HG02852 (cell line): ENCODE results near the gene SMAD7.
"Not testable (repeated sequence)": the region's sequence is repeated elsewhere in the genome, so short reads cannot be mapped to it uniquely, and the experiment has no call there.

ENCODE experiments used
- ATAC-seq: cut with Tn5 transposase; IDR thresholded peaks from one replicate; pipeline ENCODE4 v1.9.1; 2021; ENCODE audit warnings: mild to moderate bottlenecking, moderate library complexity; ENCODE audit not compliant: unreplicated experiment

Gene SMAD7

GRCh38 chr18:48885266-48885923 lies 65.4 kb downstream of the SMAD7 start:
- ATAC-seq = no peak

- ATAC-seq = no peak
These were observed 66.0 kb downstream of the SMAD7 start for GRCh38 chr18:48884771-48885170.

- no peak for ATAC-seq
These were observed 66.5 kb downstream of the SMAD7 start for GRCh38 chr18:48884306-48884705.

- ATAC-seq = no peak
These were observed 68.4 kb downstream of the SMAD7 start for GRCh38 chr18:48882379-48882778.

- no peak for ATAC-seq
These were observed 69.8 kb downstream of the SMAD7 start for GRCh38 chr18:48880931-48881330.

- ATAC-seq = no peak
These were observed 71.7 kb downstream of the SMAD7 start for GRCh38 chr18:48879008-48879431.

GRCh38 chr18:48878471-48878870 lies 72.3 kb downstream of the SMAD7 start:
- ATAC-seq = no peak

GRCh38 chr18:48877941-48878340 lies 72.8 kb downstream of the SMAD7 start:
- no peak for ATAC-seq

GRCh38 chr18:48876590-48876989 lies 74.2 kb downstream of the SMAD7 start:
- no peak for ATAC-seq

GRCh38 chr18:48875942-48876511 lies 74.7 kb downstream of the SMAD7 start:
- ATAC-seq = no peak

GRCh38 chr18:48875314-48875941 lies 75.3 kb downstream of the SMAD7 start:
- ATAC-seq = no peak

GRCh38 chr18:48874701-48875162 lies 76.0 kb downstream of the SMAD7 start:
- ATAC-seq = no peak

- ATAC-seq = no peak
These were observed 76.5 kb downstream of the SMAD7 start for GRCh38 chr18:48874233-48874632.

GRCh38 chr18:48872234-48873145 lies 78.3 kb downstream of the SMAD7 start:
- no peak for ATAC-seq

- no peak for ATAC-seq
These were observed 79.2 kb downstream of the SMAD7 start for GRCh38 chr18:48871391-48872166.

GRCh38 chr18:48870926-48871325 lies 79.8 kb downstream of the SMAD7 start:
- not testable (repeated sequence) for ATAC-seq
